Ammon's horn (tissue), 1 donor: Measurements from ENCODE around the gene CTNNA2.

ENCODE experiments used
- DNase-seq: peaks from one replicate; pipeline ENCODE4 v3.0.0-alpha.2; 2016; ENCODE audit warnings: low spot score

CTNNA2 gene

GRCh38 chr2:79789811-79790210 is 277.0 kb downstream of the CTNNA2 start:
- DNase-seq = no peak

- no peak for DNase-seq
Observed at GRCh38 chr2:79792090-79792489, 279.2 kb downstream of the CTNNA2 start.

GRCh38 chr2:79793006-79793405 is 280.2 kb downstream of the CTNNA2 start:
- peak; percentile 41 for DNase-seq

- no peak for DNase-seq
Observed at GRCh38 chr2:79796641-79797040, 283.8 kb downstream of the CTNNA2 start.

GRCh38 chr2:79798776-79799175 is 285.9 kb downstream of the CTNNA2 start:
- no peak for DNase-seq

GRCh38 chr2:79799729-79800128 is 286.9 kb downstream of the CTNNA2 start:
- DNase-seq = peak; percentile 16

GRCh38 chr2:79801082-79801481 is 288.2 kb downstream of the CTNNA2 start:
- no peak for DNase-seq

GRCh38 chr2:79817288-79817687 is 304.4 kb downstream of the CTNNA2 start:
- DNase-seq = no peak

- no peak for DNase-seq
Observed at GRCh38 chr2:79820281-79820680, 307.4 kb downstream of the CTNNA2 start.

GRCh38 chr2:79822136-79822535 is 309.3 kb downstream of the CTNNA2 start:
- DNase-seq = no peak

GRCh38 chr2:79824086-79824786 is 311.4 kb downstream of the CTNNA2 start:
- DNase-seq = no peak

GRCh38 chr2:79827881-79828280 is 315.0 kb downstream of the CTNNA2 start:
- no peak for DNase-seq

GRCh38 chr2:79830501-79830900 is 317.6 kb downstream of the CTNNA2 start:
- DNase-seq = no peak

- DNase-seq = peak; percentile 18
Observed at GRCh38 chr2:79831961-79832360, 319.1 kb downstream of the CTNNA2 start.

GRCh38 chr2:79832511-79833234 is 319.8 kb downstream of the CTNNA2 start:
- DNase-seq = peak; percentile 87

- DNase-seq = no peak
Observed at GRCh38 chr2:79833235-79833878, 320.5 kb downstream of the CTNNA2 start.

- no peak for DNase-seq
Observed at GRCh38 chr2:79835911-79836310, 323.1 kb downstream of the CTNNA2 start.

GRCh38 chr2:79844011-79844410 is 331.2 kb downstream of the CTNNA2 start:
- DNase-seq = no peak

- DNase-seq = no peak
Observed at GRCh38 chr2:79846878-79847277, 334.0 kb downstream of the CTNNA2 start.

GRCh38 chr2:79849241-79849640 is 336.4 kb downstream of the CTNNA2 start:
- no peak for DNase-seq

- no peak for DNase-seq
Observed at GRCh38 chr2:79849949-79850348, 337.1 kb downstream of the CTNNA2 start.

GRCh38 chr2:79850912-79851311 is 338.1 kb downstream of the CTNNA2 start:
- no peak for DNase-seq
